ENCODE results near the gene DSCAML1.

The DSCAML1 gene

DNA sequence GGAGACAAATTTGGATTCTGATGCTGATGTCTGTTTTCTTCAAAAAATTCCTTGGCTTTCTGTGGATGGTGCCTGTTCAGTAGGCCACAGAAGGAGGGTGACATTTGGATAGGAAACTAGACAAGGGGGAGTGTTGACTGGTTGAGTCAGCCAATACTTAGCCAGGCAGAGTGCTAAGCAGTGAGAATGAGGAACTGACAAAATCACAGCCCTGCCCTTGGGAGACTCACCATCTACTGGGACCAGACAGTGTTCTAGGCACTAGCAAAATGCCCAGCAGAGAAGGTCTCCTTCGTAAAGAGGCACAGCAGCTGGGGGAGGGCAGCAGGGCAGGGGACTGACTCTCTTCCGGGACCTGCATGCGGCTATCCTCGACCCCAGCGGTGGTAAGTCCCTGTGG is 190.2 kb downstream of the DSCAML1 start:
- Histone ChIP-seq H3K18ac (ENCODE audit: low read length) (no peak overlapping the region), H4K91ac (ENCODE audit: low read depth, low read length) (no peak overlapping the region), H2AK5ac (ENCODE audit: low read length) (no peak overlapping the region), H3K36me3 (ENCODE audit: control insufficient read depth in 1 of 2, insufficient read depth in 2 of 2, low read length in 2 of 2) (no peaks in the 10 kb centered on the region), H3K9me3 (ENCODE audit: insufficient read depth, low read depth, low read length) (no peaks in the 10 kb centered on the region), H2BK12ac (ENCODE audit: low read length) (no peak overlapping the region), H3K14ac (ENCODE audit: low read length) (no peak overlapping the region), H4K8ac (ENCODE audit: low read depth, low read length) (no peak overlapping the region), H3K4me3 (ENCODE audit: low read depth, low read length) (no peak overlapping the region), H3K4ac (ENCODE audit: low read depth, low read length) (no peak overlapping the region), H4K12ac (ENCODE audit: low read depth, low read length) (no peak overlapping the region), H3K79me2 (ENCODE audit: control insufficient read depth, insufficient read depth, low read length, poor library complexity) (no peaks in the 10 kb centered on the region), H3K4me2 (ENCODE audit: low read length) (no peak overlapping the region), H2AFZ (ENCODE audit: insufficient read depth, low read length, poor library complexity) (no peak overlapping the region), H3K4me1 (ENCODE audit: control insufficient read depth in 1 of 2, insufficient read depth in 2 of 2, low read length in 2 of 2) (no peaks in the 10 kb centered on the region), H2BK120ac (ENCODE audit: insufficient read depth, low read length, poor library complexity) (no peak overlapping the region), H3K23ac (ENCODE audit: low read length) (no peak overlapping the region), H2BK5ac (ENCODE audit: low read depth, low read length, poor library complexity) (no peak overlapping the region), H3K27me3 (ENCODE audit: insufficient read depth, low read length) (no peaks in the 10 kb centered on the region), H3K79me1 (ENCODE audit: low read length) (no peaks in the 10 kb centered on the region), H3K27ac (ENCODE audit: low read depth, low read length) (no peak overlapping the region), H3K9ac (ENCODE audit: low read length) (no peak overlapping the region)
- WGBS (ENCODE audit: extremely low coverage, insufficient coverage, insufficient read length): no CpG with 5 or more reads among the region's 5 CpGs
- no peak for DNase-seq

DNA sequence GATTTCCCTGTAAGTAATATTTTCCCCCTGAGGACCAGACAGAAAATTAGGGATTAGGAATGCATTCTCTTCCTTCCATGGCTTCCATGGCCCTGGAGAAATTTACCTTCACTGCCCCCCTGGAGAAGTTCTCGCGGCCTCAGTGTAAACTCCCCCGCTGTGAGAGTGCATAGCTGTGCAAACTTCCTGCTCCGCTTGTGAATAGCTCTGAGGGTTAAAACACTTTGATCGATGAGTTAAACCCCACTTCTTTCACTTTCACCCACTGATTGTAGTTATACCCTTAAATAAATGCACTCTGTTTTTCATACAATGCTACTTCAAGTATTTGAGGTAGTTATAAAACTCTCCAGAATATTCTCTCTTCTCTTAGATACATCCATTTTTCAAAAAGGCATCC is 190.8 kb downstream of the DSCAML1 start:
- no peaks in the 10 kb centered on the region for H3K9me3 ChIP-seq (ENCODE audit: insufficient read depth, low read depth, low read length)
- no CpG with 5 or more reads among the region's 5 CpGs for WGBS (ENCODE audit: extremely low coverage, insufficient coverage, insufficient read length)
- H3K4me3 ChIP-seq (ENCODE audit: low read depth, low read length): no peak overlapping the region
- no peaks in the 10 kb centered on the region for H3K4me1 ChIP-seq (ENCODE audit: control insufficient read depth in 1 of 2, insufficient read depth in 2 of 2, low read length in 2 of 2)
- H2BK5ac ChIP-seq (ENCODE audit: low read depth, low read length, poor library complexity): no peak overlapping the region
- no peaks in the 10 kb centered on the region for H3K27me3 ChIP-seq (ENCODE audit: insufficient read depth, low read length)
- no peak overlapping the region for H3K27ac ChIP-seq (ENCODE audit: low read depth, low read length)
- no peak overlapping the region for H3K23ac ChIP-seq (ENCODE audit: low read length)
- H3K4ac ChIP-seq (ENCODE audit: low read depth, low read length): no peak overlapping the region
- no peaks in the 10 kb centered on the region for H3K79me1 ChIP-seq (ENCODE audit: low read length)
- H2AK5ac ChIP-seq (ENCODE audit: low read length): no peak overlapping the region
- H3K4me2 ChIP-seq (ENCODE audit: low read length): no peak overlapping the region
- DNase-seq: no peak
- H4K12ac ChIP-seq (ENCODE audit: low read depth, low read length): no peak overlapping the region
- no peak overlapping the region for H2AFZ ChIP-seq (ENCODE audit: insufficient read depth, low read length, poor library complexity)
- H3K79me2 ChIP-seq (ENCODE audit: control insufficient read depth, insufficient read depth, low read length, poor library complexity): no peaks in the 10 kb centered on the region
- H3K36me3 ChIP-seq (ENCODE audit: control insufficient read depth in 1 of 2, insufficient read depth in 2 of 2, low read length in 2 of 2): no peaks in the 10 kb centered on the region
- no peak overlapping the region for H4K8ac ChIP-seq (ENCODE audit: low read depth, low read length)
- H3K9ac ChIP-seq (ENCODE audit: low read length): no peak overlapping the region
- no peak overlapping the region for H2BK12ac ChIP-seq (ENCODE audit: low read length)
- no peak overlapping the region for H2BK120ac ChIP-seq (ENCODE audit: insufficient read depth, low read length, poor library complexity)
- no peak overlapping the region for H4K91ac ChIP-seq (ENCODE audit: low read depth, low read length)
- no peak overlapping the region for H3K18ac ChIP-seq (ENCODE audit: low read length)
- no peak overlapping the region for H3K14ac ChIP-seq (ENCODE audit: low read length)

DNA sequence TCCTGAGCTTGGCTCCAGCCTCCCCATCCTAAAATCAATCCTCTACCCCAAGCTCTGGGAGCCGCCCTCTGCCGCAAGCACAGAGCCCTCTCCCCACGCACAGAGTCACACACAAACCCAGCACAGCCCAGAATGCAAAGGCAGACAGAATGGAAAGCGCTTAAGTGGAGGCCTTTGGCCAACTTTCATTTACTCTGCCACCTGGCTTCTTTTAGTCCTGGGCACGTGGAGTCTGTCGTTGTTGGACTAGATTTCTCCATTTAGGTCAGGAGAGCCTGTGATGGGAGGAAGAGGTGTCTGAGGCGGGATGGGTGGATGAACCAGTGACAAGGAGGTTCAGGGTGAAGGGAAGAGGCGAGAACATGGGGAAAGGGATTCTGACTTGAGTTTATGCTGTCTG is 191.7 kb downstream of the DSCAML1 start:
- Histone ChIP-seq H3K79me1 (ENCODE audit: low read length) (no peaks in the 10 kb centered on the region), H3K9ac (ENCODE audit: low read length) (no peak overlapping the region), H3K4me3 (ENCODE audit: low read depth, low read length) (no peak overlapping the region), H3K9me3 (ENCODE audit: insufficient read depth, low read depth, low read length) (no peaks in the 10 kb centered on the region), H2AFZ (ENCODE audit: insufficient read depth, low read length, poor library complexity) (no peak overlapping the region), H4K91ac (ENCODE audit: low read depth, low read length) (no peak overlapping the region), H4K8ac (ENCODE audit: low read depth, low read length) (no peak overlapping the region), H2BK5ac (ENCODE audit: low read depth, low read length, poor library complexity) (no peak overlapping the region), H2AK5ac (ENCODE audit: low read length) (no peak overlapping the region), H2BK120ac (ENCODE audit: insufficient read depth, low read length, poor library complexity) (no peak overlapping the region), H2BK12ac (ENCODE audit: low read length) (no peak overlapping the region), H4K12ac (ENCODE audit: low read depth, low read length) (no peak overlapping the region), H3K36me3 (ENCODE audit: control insufficient read depth in 1 of 2, insufficient read depth in 2 of 2, low read length in 2 of 2) (no peaks in the 10 kb centered on the region), H3K18ac (ENCODE audit: low read length) (no peak overlapping the region), H3K4me1 (ENCODE audit: control insufficient read depth in 1 of 2, insufficient read depth in 2 of 2, low read length in 2 of 2) (no peaks in the 10 kb centered on the region), H3K27me3 (ENCODE audit: insufficient read depth, low read length) (no peaks in the 10 kb centered on the region), H3K4me2 (ENCODE audit: low read length) (no peak overlapping the region), H3K14ac (ENCODE audit: low read length) (no peak overlapping the region), H3K23ac (ENCODE audit: low read length) (no peak overlapping the region), H3K27ac (ENCODE audit: low read depth, low read length) (no peak overlapping the region), H3K79me2 (ENCODE audit: control insufficient read depth, insufficient read depth, low read length, poor library complexity) (no peaks in the 10 kb centered on the region), H3K4ac (ENCODE audit: low read depth, low read length) (no peak overlapping the region)
- DNase-seq: no peak
- WGBS (ENCODE audit: extremely low coverage, insufficient coverage, insufficient read length): no CpG with 5 or more reads among the region's 8 CpGs

- H3K4me1 ChIP-seq (ENCODE audit: control insufficient read depth in 1 of 2, insufficient read depth in 2 of 2, low read length in 2 of 2): no peaks in the 10 kb centered on the region
- no peak overlapping the region for H2BK12ac ChIP-seq (ENCODE audit: low read length)
- no peak overlapping the region for H3K9ac ChIP-seq (ENCODE audit: low read length)
- H4K8ac ChIP-seq (ENCODE audit: low read depth, low read length): no peak overlapping the region
- no peak overlapping the region for H3K27ac ChIP-seq (ENCODE audit: low read depth, low read length)
- H3K27me3 ChIP-seq (ENCODE audit: insufficient read depth, low read length): no peaks in the 10 kb centered on the region
- no peaks in the 10 kb centered on the region for H3K36me3 ChIP-seq (ENCODE audit: control insufficient read depth in 1 of 2, insufficient read depth in 2 of 2, low read length in 2 of 2)
- H3K79me2 ChIP-seq (ENCODE audit: control insufficient read depth, insufficient read depth, low read length, poor library complexity): no peaks in the 10 kb centered on the region
- H3K18ac ChIP-seq (ENCODE audit: low read length): no peak overlapping the region
- no peak overlapping the region for H4K12ac ChIP-seq (ENCODE audit: low read depth, low read length)
- H4K91ac ChIP-seq (ENCODE audit: low read depth, low read length): no peak overlapping the region
- H2AFZ ChIP-seq (ENCODE audit: insufficient read depth, low read length, poor library complexity): no peak overlapping the region
- no peak overlapping the region for H3K4me2 ChIP-seq (ENCODE audit: low read length)
- H2BK5ac ChIP-seq (ENCODE audit: low read depth, low read length, poor library complexity): no peak overlapping the region
- no peak overlapping the region for H3K4ac ChIP-seq (ENCODE audit: low read depth, low read length)
- DNase-seq: no peak
- no peak overlapping the region for H3K14ac ChIP-seq (ENCODE audit: low read length)
- H3K9me3 ChIP-seq (ENCODE audit: insufficient read depth, low read depth, low read length): no peaks in the 10 kb centered on the region
- no peak overlapping the region for H2BK120ac ChIP-seq (ENCODE audit: insufficient read depth, low read length, poor library complexity)
- H3K4me3 ChIP-seq (ENCODE audit: low read depth, low read length): no peak overlapping the region
- H3K23ac ChIP-seq (ENCODE audit: low read length): no peak overlapping the region
- no peaks in the 10 kb centered on the region for H3K79me1 ChIP-seq (ENCODE audit: low read length)
- WGBS (ENCODE audit: extremely low coverage, insufficient coverage, insufficient read length): no CpG with 5 or more reads among the region's 14 CpGs
- H2AK5ac ChIP-seq (ENCODE audit: low read length): no peak overlapping the region
These were observed 192.6 kb downstream of the DSCAML1 start for GRCh38 chr11:117604336-117604995.
